CD4-positive, alpha-beta T cell treated with Interleukin-21 for 1 hour (primary cell): ENCODE data around the gene VWC2L.

ENCODE experiments used
- DNase-seq: peaks from one replicate; pipeline ENCODE4 v3.0.0-alpha.2; 2020

Gene VWC2L

GRCh38 chr2:214410918-214411554 is at the start of gene VWC2L:
VWC2L (plus strand) TSS chr2:214411054; CDS start chr2:214414194, 3,140 bp downstream.
- DNase-seq: peak; percentile 8

GRCh38 chr2:214361116-214361515 is 49.7 kb upstream of the VWC2L start:
- DNase-seq: no peak

GRCh38 chr2:214365549-214365948 is 45.3 kb upstream of the VWC2L start:
- no peak for DNase-seq

- DNase-seq: no peak
Observed at GRCh38 chr2:214367171-214367570, 43.7 kb upstream of the VWC2L start.

- no peak for DNase-seq
Observed at GRCh38 chr2:214376618-214377285, 34.1 kb upstream of the VWC2L start.

GRCh38 chr2:214377286-214377624 is 33.6 kb upstream of the VWC2L start:
- DNase-seq: no peak

GRCh38 chr2:214378455-214379103 is 32.3 kb upstream of the VWC2L start:
- DNase-seq: no peak

GRCh38 chr2:214379227-214379626 is 31.6 kb upstream of the VWC2L start:
- DNase-seq: no peak

- no peak for DNase-seq
Observed at GRCh38 chr2:214380681-214381080, 30.2 kb upstream of the VWC2L start.

- no peak for DNase-seq
Observed at GRCh38 chr2:214382229-214382628, 28.6 kb upstream of the VWC2L start.

- no peak for DNase-seq
Observed at GRCh38 chr2:214386720-214387119, 24.1 kb upstream of the VWC2L start.

GRCh38 chr2:214389334-214389733 is 21.5 kb upstream of the VWC2L start:
- DNase-seq: no peak

GRCh38 chr2:214393796-214394195 is 17.1 kb upstream of the VWC2L start:
- DNase-seq: no peak

- no peak for DNase-seq
Observed at GRCh38 chr2:214395040-214395439, 15.8 kb upstream of the VWC2L start.

- DNase-seq: no peak
Observed at GRCh38 chr2:214401580-214401979, 9.3 kb upstream of the VWC2L start.

GRCh38 chr2:214410128-214410775 is 602 bp upstream of the VWC2L start:
- no peak for DNase-seq

- DNase-seq: no peak
Observed at GRCh38 chr2:214412679-214413078, 1.8 kb downstream of the VWC2L start.

GRCh38 chr2:214436470-214436869 is 25.6 kb downstream of the VWC2L start:
- no peak for DNase-seq

GRCh38 chr2:214450118-214450894 is 39.5 kb downstream of the VWC2L start:
- no peak for DNase-seq

GRCh38 chr2:214451516-214452275 is 40.8 kb downstream of the VWC2L start:
- DNase-seq: no peak

GRCh38 chr2:214465363-214466146 is 54.7 kb downstream of the VWC2L start:
- DNase-seq: no peak
